COLO668 (cell line): ENCODE measurements around the gene KCTD2.
"Not testable (repeated sequence)": the region's sequence is repeated elsewhere in the genome, so short reads cannot be mapped to it uniquely, and the experiment has no call there.

Source experiments
- DNase-seq: peaks from one replicate; lab custom pipeline; 2025; ENCODE audit not compliant: unreplicated experiment; lab: John Stamatoyannopoulos, UW

Gene KCTD2

GRCh38 chr17:75019710-75020109 is 27.3 kb upstream of the KCTD2 start:
- no peak for DNase-seq

GRCh38 chr17:75020331-75021110 is 26.5 kb upstream of the KCTD2 start:
- DNase-seq = no peak

GRCh38 chr17:75024686-75025397 is 22.2 kb upstream of the KCTD2 start:
- no peak for DNase-seq

GRCh38 chr17:75025398-75025734 is 21.7 kb upstream of the KCTD2 start:
- DNase-seq = not testable (repeated sequence)

- DNase-seq = not testable (repeated sequence)
These were observed 20.4 kb upstream of the KCTD2 start for GRCh38 chr17:75026650-75027049.

GRCh38 chr17:75030161-75030560 is 16.9 kb upstream of the KCTD2 start:
- no peak for DNase-seq

- DNase-seq = peak; percentile 62
These were observed 14.9 kb upstream of the KCTD2 start for GRCh38 chr17:75031972-75032719.

- DNase-seq = no peak
These were observed 14.2 kb upstream of the KCTD2 start for GRCh38 chr17:75032720-75033280.

GRCh38 chr17:75033346-75034235 is 13.4 kb upstream of the KCTD2 start:
- peak; percentile 88 for DNase-seq

GRCh38 chr17:75034236-75034908 is 12.7 kb upstream of the KCTD2 start:
- DNase-seq = peak; percentile 83

GRCh38 chr17:75036643-75037268 is 10.3 kb upstream of the KCTD2 start:
- DNase-seq = peak; percentile 3

GRCh38 chr17:75039238-75039637 is 7.8 kb upstream of the KCTD2 start:
- no peak for DNase-seq

- DNase-seq = no peak
These were observed 5.3 kb upstream of the KCTD2 start for GRCh38 chr17:75041656-75042280.

- DNase-seq = not testable (repeated sequence)
These were observed 3.2 kb upstream of the KCTD2 start for GRCh38 chr17:75043789-75044188.

GRCh38 chr17:75044716-75045115 is 2.3 kb upstream of the KCTD2 start:
- DNase-seq = no peak

- not testable (repeated sequence) for DNase-seq
These were observed 1.0 kb upstream of the KCTD2 start for GRCh38 chr17:75045946-75046406.

GRCh38 chr17:75047398-75048098 is 523 bp downstream of the KCTD2 start:
- DNase-seq = no peak

- no peak for DNase-seq
These were observed 1.3 kb downstream of the KCTD2 start for GRCh38 chr17:75048249-75048878.
